HG03045 (cell line): ENCODE data around the gene HSPA1L.
"Not testable (repeated sequence)": the region's sequence is repeated elsewhere in the genome, so short reads cannot be mapped to it uniquely, and the experiment has no call there.

Experiments
- ATAC-seq: cut with Tn5 transposase; IDR thresholded peaks from one replicate; pipeline ENCODE4 v1.9.1; 2021; ENCODE audit warnings: mild to moderate bottlenecking, moderate library complexity; ENCODE audit not compliant: unreplicated experiment

The HSPA1L gene

GRCh38 chr6:31815025-31815838 lies at the start of gene HSPA1L, which contains the start of gene HSPA1A:
Gene HSPA1L (minus strand): TSS chr6:31815283. CDS start chr6:31811972, 3,311 bp downstream.
Gene HSPA1A (plus strand): TSS chr6:31815543. CDS start chr6:31815757, 214 bp downstream.
- peak; percentile 36 for ATAC-seq

- ATAC-seq = no peak
Measured at GRCh38 chr6:31864818-31865204, 49.7 kb upstream of the HSPA1L start.

GRCh38 chr6:31864123-31864562 lies 49.1 kb upstream of the HSPA1L start:
- not testable (repeated sequence) for ATAC-seq

- peak; percentile 92 for ATAC-seq
Measured at GRCh38 chr6:31862344-31863235, 47.5 kb upstream of the HSPA1L start, which contains the start of gene NEU1. Gene NEU1 (minus strand): TSS chr6:31862821. CDS start chr6:31862776, 45 bp downstream.

- no peak for ATAC-seq
Measured at GRCh38 chr6:31861919-31862343, 46.8 kb upstream of the HSPA1L start.

- no peak for ATAC-seq
Measured at GRCh38 chr6:31861150-31861549, 46.1 kb upstream of the HSPA1L start.

GRCh38 chr6:31860349-31860748 lies 45.3 kb upstream of the HSPA1L start:
- no peak for ATAC-seq

GRCh38 chr6:31859923-31860322 lies 44.8 kb upstream of the HSPA1L start:
- no peak for ATAC-seq

GRCh38 chr6:31858707-31859106 lies 43.6 kb upstream of the HSPA1L start:
- no peak for ATAC-seq

GRCh38 chr6:31857774-31858173 lies 42.7 kb upstream of the HSPA1L start:
- ATAC-seq = not testable (repeated sequence)

- ATAC-seq = not testable (repeated sequence)
Measured at GRCh38 chr6:31851980-31852718, 37.1 kb upstream of the HSPA1L start.

GRCh38 chr6:31851485-31851832 lies 36.4 kb upstream of the HSPA1L start:
- ATAC-seq = no peak

GRCh38 chr6:31850765-31851484 lies 35.8 kb upstream of the HSPA1L start:
- no peak for ATAC-seq

- ATAC-seq = no peak
Measured at GRCh38 chr6:31847276-31847978, 32.3 kb upstream of the HSPA1L start.

GRCh38 chr6:31844507-31844906 lies 29.4 kb upstream of the HSPA1L start:
- no peak for ATAC-seq

GRCh38 chr6:31842053-31842452 lies 27.0 kb upstream of the HSPA1L start:
- no peak for ATAC-seq

- not testable (repeated sequence) for ATAC-seq
Measured at GRCh38 chr6:31839779-31840126, 24.7 kb upstream of the HSPA1L start.

GRCh38 chr6:31838968-31839367 lies 23.9 kb upstream of the HSPA1L start:
- no peak for ATAC-seq

GRCh38 chr6:31838114-31838553 lies 23.1 kb upstream of the HSPA1L start:
- ATAC-seq = not testable (repeated sequence)
